Activated CD8-positive, alpha-beta memory T cell treated with anti-CD3 and anti-CD28 coated beads, Interleukin-2, amount 50 U/mL, for 24 hours (primary cell): Measurements from ENCODE around the gene C3orf52.

ENCODE experiments used
- DNase-seq: peaks from one replicate; pipeline ENCODE4 v3.0.0-alpha.2; 2020; ENCODE audit errors: extremely low read depth

Gene C3orf52

GRCh38 chr3:112086875-112087524 lies 811 bp downstream of the C3orf52 start:
- DNase-seq: no peak

- no peak for DNase-seq
Observed at GRCh38 chr3:112087746-112088145, 1.6 kb downstream of the C3orf52 start.

GRCh38 chr3:112088944-112089343 lies 2.8 kb downstream of the C3orf52 start:
- DNase-seq: no peak

GRCh38 chr3:112089956-112090886 lies 4.0 kb downstream of the C3orf52 start:
- DNase-seq: no peak

GRCh38 chr3:112090887-112091586 lies 4.8 kb downstream of the C3orf52 start:
- no peak for DNase-seq

GRCh38 chr3:112092496-112093179 lies 6.4 kb downstream of the C3orf52 start:
- DNase-seq: no peak

- no peak for DNase-seq
Observed at GRCh38 chr3:112093180-112093522, 7.0 kb downstream of the C3orf52 start.

- no peak for DNase-seq
Observed at GRCh38 chr3:112095731-112096130, 9.5 kb downstream of the C3orf52 start.

GRCh38 chr3:112096176-112096575 lies 10.0 kb downstream of the C3orf52 start:
- DNase-seq: no peak

- no peak for DNase-seq
Observed at GRCh38 chr3:112097378-112097777, 11.2 kb downstream of the C3orf52 start.

- no peak for DNase-seq
Observed at GRCh38 chr3:112101916-112102315, 15.7 kb downstream of the C3orf52 start.

- no peak for DNase-seq
Observed at GRCh38 chr3:112104774-112105173, 18.6 kb downstream of the C3orf52 start.

- no peak for DNase-seq
Observed at GRCh38 chr3:112109322-112109721, 23.1 kb downstream of the C3orf52 start.

GRCh38 chr3:112111785-112112402 lies 25.7 kb downstream of the C3orf52 start:
- no peak for DNase-seq

GRCh38 chr3:112114576-112115160 lies 28.5 kb downstream of the C3orf52 start:
- DNase-seq: no peak

- no peak for DNase-seq
Observed at GRCh38 chr3:112115161-112115739, 29.1 kb downstream of the C3orf52 start.

GRCh38 chr3:112115806-112116383 lies 29.7 kb downstream of the C3orf52 start:
- no peak for DNase-seq

- no peak for DNase-seq
Observed at GRCh38 chr3:112116748-112117186, 30.6 kb downstream of the C3orf52 start.

- DNase-seq: no peak
Observed at GRCh38 chr3:112117415-112117814, 31.2 kb downstream of the C3orf52 start.

- DNase-seq: no peak
Observed at GRCh38 chr3:112117841-112118571, 31.8 kb downstream of the C3orf52 start.
